A673 (cell line): ENCODE results near the gene NDUFB2. TPM values are rescaled to one million over a fixed set of nuclear protein-coding genes. Genes with fewer than 3 reads are reported as not detected.
"Not testable (repeated sequence)": the region's sequence is repeated elsewhere in the genome, so short reads cannot be mapped to it uniquely, and the experiment has no call there.

ENCODE experiments used
- BruUV-seq: library from RNA; stranded (reverse); fragments of 400-500 nt; replicated peaks from 2 replicates; lab custom pipeline; 2021; lab: Mats Ljungman, UMichigan
- CTCF ChIA-PET: fragments of 300-600 bp; sonication (Branson Sonifier 250); formaldehyde crosslinking; loops from one replicate; lab custom pipeline; 2022; ENCODE audit warnings: antibody characterized with exemption; lab: Charles Lee
- POLR2A ChIA-PET: fragments of 300-600 bp; sonication (Branson Sonifier 250); formaldehyde crosslinking; loops from one replicate; lab custom pipeline; 2022; ENCODE audit warnings: antibody characterized with exemption; ENCODE audit not compliant: low non-redundant PET; lab: Charles Lee
- DNase-seq: peaks from one replicate; pipeline ENCODE4 v3.0.0-alpha.2; 2015; ENCODE audit warnings: low spot score
- H3K27ac ChIP-seq: fragments of 200-600 bp; sonication (generic); 2 replicates; pipeline ENCODE4 v1.5.1; 2016; ENCODE audit warnings: mixed run types, low read depth, mild to moderate bottlenecking, mixed read lengths, antibody characterized with exemption, low read length; ENCODE audit not compliant: poor library complexity, severe bottlenecking
- H3K27me3 ChIP-seq: fragments of 200-600 bp; sonication (generic); replicated peaks from 2 replicates; pipeline ENCODE4 v1.6.1; 2017; ENCODE audit warnings: mixed run types, low read depth, mild to moderate bottlenecking, mixed read lengths, antibody characterized with exemption, low read length; ENCODE audit not compliant: insufficient read depth, poor library complexity
- H3K36me3 ChIP-seq: fragments of 200-600 bp; sonication (generic); 2 replicates; pipeline ENCODE4 v1.6.1; 2016; ENCODE audit warnings: mixed run types, mild to moderate bottlenecking, mixed read lengths, antibody characterized with exemption, low read length; ENCODE audit not compliant: insufficient read depth, poor library complexity, severe bottlenecking
- H3K4me1 ChIP-seq: fragments of 200-600 bp; sonication (generic); 2 replicates; pipeline ENCODE4 v1.6.1; 2017; ENCODE audit warnings: mixed run types, mild to moderate bottlenecking, mixed read lengths, antibody characterized with exemption, low read length; ENCODE audit not compliant: insufficient read depth, poor library complexity, severe bottlenecking
- H3K4me3 ChIP-seq: fragments of 200-600 bp; sonication (generic); 2 replicates; pipeline ENCODE4 v1.5.1; 2016; ENCODE audit warnings: low read depth, mixed run types, mild to moderate bottlenecking, mixed read lengths, low read length; ENCODE audit not compliant: poor library complexity, severe bottlenecking
- H3K9me3 ChIP-seq: fragments of 200-600 bp; sonication (generic); 2 replicates; pipeline ENCODE4 v1.6.1; 2016; ENCODE audit warnings: mixed run types, low read depth, mild to moderate bottlenecking, mixed read lengths, antibody characterized with exemption, low read length; ENCODE audit not compliant: poor library complexity, severe bottlenecking
- CTCF ChIP-seq: fragments of 300-800, 200-600 bp; sonication (generic); conservative IDR thresholded peaks from 2 replicates; pipeline ENCODE4 v1.5.1; 2017; ENCODE audit warnings: low read depth, mild to moderate bottlenecking, antibody characterized with exemption, low read length, moderate library complexity, mixed read lengths
- EZH2 ChIP-seq: fragments of 200-600 bp; sonication (generic); IDR thresholded peaks from 2 replicates; pipeline ENCODE4 v1.6.1; 2017; ENCODE audit warnings: borderline replicate concordance, low read depth, mild to moderate bottlenecking, mixed read lengths, antibody characterized with exemption, low read length; ENCODE audit not compliant: poor library complexity, severe bottlenecking
- intact Hi-C: fragments of 100-400 bp; cut with micrococcal nuclease; formaldehyde crosslinking; loops from one replicate; pipeline ENCODE4 v1.10.0; 2022; ENCODE audit not compliant: unreplicated experiment
- total RNA-seq: library from RNA; stranded (reverse); gene quantifications from 2 replicates; pipeline ENCODE4 v1.2.3, GENCODE V29; 2021

NDUFB2 gene
- total RNA-seq, 1 experiment from 2014 or later, result 192 TPM

GRCh38 chr7:140675726-140676125 is 20.8 kb upstream of the NDUFB2 start:
- Histone ChIP-seq H3K36me3 (no peaks in the 10 kb centered on the region), H3K9me3 (no peaks in the 10 kb centered on the region), H3K27me3 (no peaks in the 10 kb centered on the region), H3K27ac (no peak overlapping the region), H3K4me1 (peaks cover 12% of the 10 kb centered on the region), H3K4me3 (no peak overlapping the region)
- intact Hi-C loops, result loop anchor here (1.0 kb wide), 1 partner anchor 337 kb away; no protein-coding TSS in a partner anchor
- no peak for DNase-seq
- CTCF ChIA-PET, result no interaction called here
- POLR2A ChIA-PET, result no interaction called here
- TF ChIP-seq EZH2 (no peak), CTCF (no peak)
- no TSS peak for BruUV-seq

- H3K36me3 ChIP-seq, result no peaks in the 10 kb centered on the region
- ChIA-PET POLR2A (no interaction called here), CTCF (no interaction called here)
- intact Hi-C loops, result no loop called here
- no peaks in the 10 kb centered on the region for H3K27me3 ChIP-seq
- H3K4me1 ChIP-seq, result peaks cover 12% of the 10 kb centered on the region
- H3K27ac ChIP-seq, result no peak overlapping the region
- no peaks in the 10 kb centered on the region for H3K9me3 ChIP-seq
- TF ChIP-seq EZH2 (no peak), CTCF (no peak)
- no peak overlapping the region for H3K4me3 ChIP-seq
- DNase-seq, result no peak
- BruUV-seq, result no TSS peak
Measured at GRCh38 chr7:140676306-140676705, 20.2 kb upstream of the NDUFB2 start.

GRCh38 chr7:140676956-140677355 is 19.6 kb upstream of the NDUFB2 start:
- H3K4me3 ChIP-seq, POLR2A ChIA-PET, DNase-seq, H3K36me3 ChIP-seq, H3K27me3 ChIP-seq, H3K9me3 ChIP-seq, BruUV-seq, H3K27ac ChIP-seq, intact Hi-C loops, CTCF ChIA-PET: not testable (repeated sequence)
- peaks cover 12% of the 10 kb centered on the region for H3K4me1 ChIP-seq

GRCh38 chr7:140677496-140677895 is 19.0 kb upstream of the NDUFB2 start:
- POLR2A ChIA-PET, result no interaction called here
- Histone ChIP-seq H3K36me3 (no peaks in the 10 kb centered on the region), H3K27me3 (no peaks in the 10 kb centered on the region), H3K4me3 (no peak overlapping the region), H3K9me3 (no peaks in the 10 kb centered on the region), H3K27ac (no peak overlapping the region), H3K4me1 (peaks cover 12% of the 10 kb centered on the region)
- no TSS peak for BruUV-seq
- no peak for DNase-seq
- TF ChIP-seq CTCF, result no peak
- TF ChIP-seq EZH2, result no peak
- CTCF ChIA-PET, result no interaction called here
- intact Hi-C loops, result no loop called here
